Nasal cavity respiratory epithelium epithelial cell of viscerocranial mucosa (primary cell): ENCODE measurements around the gene KRTAP5-2. TPM values are rescaled to one million over a fixed set of nuclear protein-coding genes. Genes with fewer than 3 reads are reported as not detected.

ENCODE experiments used
- total RNA-seq: library from RNA; depleted of rRNA; stranded (reverse); fragments of >200 nt; gene quantifications from 2 replicates; pipeline ENCODE4 v1.2.3, GENCODE V29; 2014

Gene KRTAP5-2
- not detected in 2 replicates for total RNA-seq

GRCh38 chr11:1597994-1598380 lies at the start of gene KRTAP5-2:
Gene KRTAP5-2 (minus strand): TSS chr11:1598294. CDS start chr11:1598250, 44 bp downstream.

GRCh38 chr11:1629326-1630185 lies 31.5 kb upstream of the KRTAP5-2 start, which contains the start of gene KRTAP5-5:
Gene KRTAP5-5 (plus strand): TSS chr11:1629775. CDS start chr11:1629841, 66 bp downstream.

GRCh38 chr11:1622086-1622485 lies 24.0 kb upstream of the KRTAP5-2 start, which contains the start of gene KRTAP5-4:
Gene KRTAP5-4 (minus strand): TSS chr11:1622138. CDS start chr11:1622093, 45 bp downstream.

GRCh38 chr11:1608363-1608762 lies 10.3 kb upstream of the KRTAP5-2 start, which contains the start of gene KRTAP5-3:
Gene KRTAP5-3 (minus strand): TSS chr11:1608463. CDS start chr11:1608385, 78 bp downstream.

GRCh38 chr11:1584661-1585370 lies 13.3 kb downstream of the KRTAP5-2 start, which contains the start of gene KRTAP5-1:
Gene KRTAP5-1 (minus strand): TSS chr11:1585283. CDS start chr11:1585249, 34 bp downstream.

GRCh38 chr11:1572197-1573076 lies 25.7 kb downstream of the KRTAP5-2 start, which contains the start of gene DUSP8:
Gene DUSP8 (minus strand): TSS chr11:1572271. CDS start chr11:1565826, 6,445 bp downstream.

Other genes with a start within 250 kb of the KRTAP5-2 start
- under 0.01 and 1.00 TPM in 2 replicates for gene BRSK2, start 208.4 kb downstream of the KRTAP5-2 start, total RNA-seq
- 25.6 and 35.9 TPM in 2 replicates for gene MOB2, start 111.5 kb downstream of the KRTAP5-2 start, total RNA-seq
- gene DUSP8, start 26.0 kb downstream of the KRTAP5-2 start, total RNA-seq, result 1.6 and 1.7 TPM in 2 replicates
- gene KRTAP5-1, start 13.0 kb downstream of the KRTAP5-2 start, total RNA-seq, result not detected in 2 replicates
- gene KRTAP5-3, start 10.2 kb upstream of the KRTAP5-2 start, total RNA-seq, result not detected in 2 replicates
- not detected in 2 replicates for gene KRTAP5-4, start 23.8 kb upstream of the KRTAP5-2 start, total RNA-seq
- gene KRTAP5-5, start 31.5 kb upstream of the KRTAP5-2 start, total RNA-seq, result not detected in 2 replicates
- not detected in 2 replicates for gene KRTAP5-6, start 98.9 kb upstream of the KRTAP5-2 start, total RNA-seq
- gene IFITM10, start 152.3 kb upstream of the KRTAP5-2 start, total RNA-seq, result 0.34 and 1.2 TPM in 2 replicates
- gene CTSD, start 165.6 kb upstream of the KRTAP5-2 start, total RNA-seq, result 222 and 1,296 TPM in 2 replicates
- 0.68 and 10.0 TPM in 2 replicates for gene SYT8, start 236.7 kb upstream of the KRTAP5-2 start, total RNA-seq
- gene TNNI2, start 240.7 kb upstream of the KRTAP5-2 start, total RNA-seq, result under 0.01 and 0.71 TPM in 2 replicates